Keratinocyte (primary cell): ENCODE results near the gene RABGGTB. TPM values are rescaled to one million over a fixed set of nuclear protein-coding genes. Genes with fewer than 3 reads are reported as not detected.

Experiments used
- DNase-seq: peaks from one replicate; pipeline ENCODE4 v3.0.0-alpha.2; 2011; ENCODE audit warnings: low read depth, missing footprints, low spot score
- FAIRE-seq: peaks from 2 replicates; lab custom pipeline; 2011; peaks lifted over from hg19 to GRCh38; lab: Jason Lieb, UNC
- H2AFZ ChIP-seq: 2 replicates; pipeline ENCODE4 v1.6.0; 2012; ENCODE audit warnings: low read length, control low read depth, inconsistent platforms; ENCODE audit not compliant: control insufficient read depth
- H3K27ac ChIP-seq: 2 replicates; pipeline ENCODE4 v1.5.1; 2011; ENCODE audit warnings: low read length; ENCODE audit not compliant: control insufficient read depth, insufficient read depth
- H3K27me3 ChIP-seq: 3 replicates; pipeline ENCODE4 v1.6.0; 2011; ENCODE audit warnings: low read length; ENCODE audit not compliant: control insufficient read depth, insufficient read depth; ENCODE audit errors: extremely low read depth
- H3K36me3 ChIP-seq, 2 experiments: 2 replicates in 1 of 2; 3 replicates in 1 of 2; pipeline ENCODE4 v1.5.1; 2011; ENCODE audit warnings: low read length in 2 of 2, mild to moderate bottlenecking in 1 of 2; ENCODE audit not compliant: control insufficient read depth in 2 of 2, insufficient read depth in 2 of 2; ENCODE audit errors: extremely low read depth in 1 of 2
- H3K4me1 ChIP-seq: 3 replicates; pipeline ENCODE4 v1.5.1; 2011; ENCODE audit warnings: low read length; ENCODE audit not compliant: control insufficient read depth, insufficient read depth; ENCODE audit errors: extremely low read depth
- H3K4me2 ChIP-seq: 3 replicates; pipeline ENCODE4 v1.6.0; 2011; ENCODE audit warnings: low read depth, low read length; ENCODE audit not compliant: control insufficient read depth, insufficient read depth; ENCODE audit errors: extremely low read depth
- H3K4me3 ChIP-seq, 3 experiments: fragments of 200-600 bp in 1 of 3; sonication (generic) in 1 of 3; 2 replicates in 2 of 3; 3 replicates in 1 of 3; pipeline ENCODE4 v1.5.1; 2011 to 2016; ENCODE audit warnings: low read length in 3 of 3, mild to moderate bottlenecking in 3 of 3, control low read depth in 2 of 3, inconsistent platforms in 1 of 3, low read depth in 1 of 3, mixed read lengths in 1 of 3, mixed run types in 1 of 3, moderate library complexity in 1 of 3; ENCODE audit not compliant: control insufficient read depth in 2 of 3, insufficient read depth in 2 of 3; ENCODE audit errors: extremely low read depth in 1 of 3
- H3K79me2 ChIP-seq: 2 replicates; pipeline ENCODE4 v1.6.0; 2012; ENCODE audit warnings: low read length; ENCODE audit not compliant: control insufficient read depth, insufficient read depth
- H3K9ac ChIP-seq: 3 replicates; pipeline ENCODE4 v1.6.0; 2011; ENCODE audit warnings: low read length; ENCODE audit not compliant: control insufficient read depth, insufficient read depth; ENCODE audit errors: extremely low read depth
- H3K9me1 ChIP-seq: 3 replicates; pipeline ENCODE4 v1.6.0; 2011; ENCODE audit warnings: low read length; ENCODE audit not compliant: control insufficient read depth, insufficient read depth; ENCODE audit errors: extremely low read depth
- H3K9me3 ChIP-seq: 2 replicates; pipeline ENCODE4 v1.5.1; 2012; ENCODE audit warnings: low read depth, low read length; ENCODE audit not compliant: control insufficient read depth
- H4K20me1 ChIP-seq: 3 replicates; pipeline ENCODE4 v1.6.0; 2011; ENCODE audit warnings: low read length; ENCODE audit not compliant: control insufficient read depth, insufficient read depth; ENCODE audit errors: extremely low read depth
- EZH2 ChIP-seq: IDR thresholded peaks from one replicate; pipeline ENCODE4 v1.6.1; 2012; ENCODE audit warnings: inconsistent platforms, mild to moderate bottlenecking, low read length, moderate library complexity
- dilution Hi-C: fragments of 300-500 bp; cut with MboI; formaldehyde crosslinking; loops from one replicate; pipeline ENCODE4 v1.7.0; 2020; ENCODE audit warnings: low sequenced_read_pairs; ENCODE audit not compliant: extremely low pct_ligation_motif_present
- polyA plus RNA-seq, 5 experiments: library from polyadenylated mRNA; depleted of rRNA in 3 of 5; stranded (reverse) in 3 of 5; stranded (forward) in 1 of 5; unstranded in 1 of 5; fragments of >200 nt; gene quantifications; 1 replicate in 1 of 5; 2 replicates in 3 of 5; 3 replicates in 1 of 5; pipeline versions ENCODE4 v1.2.1 to v1.2.3, GENCODE V29; 2011 to 2012; ENCODE audit warnings: missing spikeins in 2 of 5, low read depth in 1 of 5, low replicate concordance in 1 of 5
- TF ChIP-seq, protein P1 (sequence below), 3 experiments: IDR thresholded peaks in 1 of 3; conservative IDR thresholded peaks in 1 of 3; optimal IDR thresholded peaks in 1 of 3; 2 replicates in 2 of 3; 3 replicates in 1 of 3; pipeline versions ENCODE3 to v1.5.1; 2011; ENCODE audit warnings: low read length in 3 of 3, mild to moderate bottlenecking in 3 of 3, moderate library complexity in 2 of 3, control low read depth in 1 of 3, inconsistent platforms in 1 of 3; ENCODE audit not compliant: insufficient read depth in 2 of 3; ENCODE audit errors: extremely low read depth in 1 of 3

Gene RABGGTB
- polyA plus RNA-seq, 1 donor (not counting 4 experiments of a cell fraction or from before 2014, with no cell fraction given): 243 TPM

GRCh38 chr1:75795703-75796193, 9.7 kb downstream of the RABGGTB start:
- no peak overlapping the region for H3K4me2 ChIP-seq
- TF ChIP-seq, protein P1, sequence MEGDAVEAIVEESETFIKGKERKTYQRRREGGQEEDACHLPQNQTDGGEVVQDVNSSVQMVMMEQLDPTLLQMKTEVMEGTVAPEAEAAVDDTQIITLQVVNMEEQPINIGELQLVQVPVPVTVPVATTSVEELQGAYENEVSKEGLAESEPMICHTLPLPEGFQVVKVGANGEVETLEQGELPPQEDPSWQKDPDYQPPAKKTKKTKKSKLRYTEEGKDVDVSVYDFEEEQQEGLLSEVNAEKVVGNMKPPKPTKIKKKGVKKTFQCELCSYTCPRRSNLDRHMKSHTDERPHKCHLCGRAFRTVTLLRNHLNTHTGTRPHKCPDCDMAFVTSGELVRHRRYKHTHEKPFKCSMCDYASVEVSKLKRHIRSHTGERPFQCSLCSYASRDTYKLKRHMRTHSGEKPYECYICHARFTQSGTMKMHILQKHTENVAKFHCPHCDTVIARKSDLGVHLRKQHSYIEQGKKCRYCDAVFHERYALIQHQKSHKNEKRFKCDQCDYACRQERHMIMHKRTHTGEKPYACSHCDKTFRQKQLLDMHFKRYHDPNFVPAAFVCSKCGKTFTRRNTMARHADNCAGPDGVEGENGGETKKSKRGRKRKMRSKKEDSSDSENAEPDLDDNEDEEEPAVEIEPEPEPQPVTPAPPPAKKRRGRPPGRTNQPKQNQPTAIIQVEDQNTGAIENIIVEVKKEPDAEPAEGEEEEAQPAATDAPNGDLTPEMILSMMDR (optimal IDR thresholded peaks at IDR 0.05 in 1 of 3, IDR thresholded peaks at IDR 0.05 in 1 of 3, conservative IDR thresholded peaks at IDR 0.05 in 1 of 3; ENCODE audit: extremely low read depth in 1 of 3, insufficient read depth in 2 of 3, low read length in 3 of 3): no peak
- TF ChIP-seq EZH2: no peak
- no peak overlapping the region for H2AFZ ChIP-seq
- no peak overlapping the region for H3K4me3 ChIP-seq
- H3K27ac ChIP-seq: no peak overlapping the region
- no peaks in the 10 kb centered on the region for H3K9me1 ChIP-seq
- peaks cover 27% of the 10 kb centered on the region for H4K20me1 ChIP-seq
- FAIRE-seq (no peak), DNase-seq (no peak)
- H3K79me2 ChIP-seq: peaks cover 19% of the 10 kb centered on the region
- H3K9me3 ChIP-seq: no peaks in the 10 kb centered on the region
- H3K9ac ChIP-seq: no peak overlapping the region
- H3K4me1 ChIP-seq: peaks cover 3% of the 10 kb centered on the region
- peaks cover 9 to 21% of the 10 kb centered on the region in 2 experiments for H3K36me3 ChIP-seq
- dilution Hi-C loops: no loop called here
- no peaks in the 10 kb centered on the region for H3K27me3 ChIP-seq

DNA sequence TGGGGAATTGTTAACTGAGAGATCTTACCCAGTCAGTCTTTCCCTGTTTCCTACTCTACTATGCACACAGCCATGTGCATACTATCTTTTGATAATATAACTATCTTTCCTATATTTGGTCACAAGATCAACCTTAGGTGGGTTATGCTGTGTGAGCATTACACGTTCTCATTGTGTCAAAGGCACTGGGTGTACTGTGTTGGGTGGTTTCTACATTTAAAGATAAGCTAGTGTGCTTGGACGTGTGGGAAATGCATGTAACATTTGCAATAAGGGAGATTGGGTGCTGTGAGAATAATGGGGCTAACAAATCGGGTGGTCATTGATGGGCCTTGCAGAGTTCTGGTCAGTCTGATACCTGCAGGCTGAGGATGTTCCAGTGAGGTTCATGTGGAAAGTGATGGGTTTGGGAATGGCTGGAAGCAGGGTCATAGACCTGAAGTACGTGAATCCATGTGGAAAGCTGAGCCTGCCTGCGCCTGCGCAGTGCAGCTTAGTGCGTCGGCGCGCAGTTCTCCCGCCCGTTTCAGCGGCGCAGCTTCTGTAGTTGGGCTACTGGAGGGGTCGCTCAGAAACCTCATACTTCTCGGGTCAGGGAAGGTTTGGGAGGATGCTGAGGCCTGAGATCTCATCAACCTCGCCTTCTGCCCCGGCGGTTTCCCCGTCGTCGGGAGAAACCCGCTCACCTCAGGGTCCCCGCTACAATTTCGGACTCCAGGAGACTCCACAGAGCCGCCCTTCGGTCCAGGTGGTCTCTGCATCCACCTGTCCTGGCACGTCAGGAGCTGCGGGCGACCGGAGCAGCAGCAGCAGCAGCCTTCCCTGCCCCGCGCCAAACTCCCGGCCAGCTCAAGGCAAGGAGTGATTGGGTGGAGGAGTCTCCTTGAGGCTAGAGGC, 10.6 kb downstream of the RABGGTB start, which contains the start of gene MSH4:
Gene MSH4, plus strand, starts transcription at position 507 of the 897 bp plus-strand sequence. Its CDS starts 104 bp downstream, at position 611.
- Histone ChIP-seq H3K4me3 (no peak within 1 kb of the TSS), H2AFZ (no peak within 1 kb of the TSS)
- dilution Hi-C loops: no loop called here

More for the DNA sequence above, 10.6 kb downstream of the RABGGTB start, which contains the start of gene MSH4:
- Histone ChIP-seq H3K4me2 (no peak within 1 kb of the TSS), H3K36me3 (peaks cover 7 to 14% of the 10 kb centered on the region in 2 experiments), H3K27ac (no peak within 1 kb of the TSS), H3K9me1 (no peaks in the 10 kb centered on the region), H3K4me1 (no peaks in the 10 kb centered on the region), H3K79me2 (peaks cover 10% of the 10 kb centered on the region), H4K20me1 (peaks cover 18% of the 10 kb centered on the region), H3K9me3 (no peaks in the 10 kb centered on the region), H3K27me3 (no peaks in the 10 kb centered on the region), H3K9ac (no peak within 1 kb of the TSS)
- no peak for TF ChIP-seq EZH2
- TF ChIP-seq, protein P1 (optimal IDR thresholded peaks at IDR 0.05 in 1 of 3, IDR thresholded peaks at IDR 0.05 in 1 of 3, conservative IDR thresholded peaks at IDR 0.05 in 1 of 3; ENCODE audit: extremely low read depth in 1 of 3, insufficient read depth in 2 of 3, low read length in 3 of 3): no peak
- FAIRE-seq (peak; percentile 29), DNase-seq (no peak)
